HG03520 (cell line): Measurements from ENCODE around the gene CRACDL.

ENCODE experiments used
- ATAC-seq: cut with Tn5 transposase; IDR thresholded peaks from one replicate; pipeline ENCODE4 v1.9.1; 2021; ENCODE audit warnings: mild to moderate bottlenecking, moderate library complexity; ENCODE audit not compliant: unreplicated experiment

Gene CRACDL

DNA sequence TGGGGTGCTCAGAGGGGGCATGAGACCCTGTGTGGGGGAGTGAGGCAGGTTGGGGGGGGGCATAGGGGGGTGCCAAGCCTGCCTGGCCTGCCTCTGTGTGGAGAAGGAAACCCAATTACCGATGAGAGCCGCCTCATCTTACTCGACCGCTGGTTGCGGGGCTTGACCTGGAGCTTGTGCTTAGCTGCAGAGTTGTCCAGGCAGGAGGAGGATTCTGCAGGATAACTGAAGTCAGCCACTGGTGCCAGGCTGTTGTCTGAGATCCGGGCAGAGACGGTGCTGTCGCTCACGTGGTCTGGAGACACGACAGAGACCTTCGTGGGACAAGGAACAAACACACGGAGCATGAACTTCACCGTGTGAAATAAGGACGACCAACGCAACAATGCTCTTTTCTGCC lies 109.2 kb downstream of the CRACDL start:
- no peak for ATAC-seq

DNA sequence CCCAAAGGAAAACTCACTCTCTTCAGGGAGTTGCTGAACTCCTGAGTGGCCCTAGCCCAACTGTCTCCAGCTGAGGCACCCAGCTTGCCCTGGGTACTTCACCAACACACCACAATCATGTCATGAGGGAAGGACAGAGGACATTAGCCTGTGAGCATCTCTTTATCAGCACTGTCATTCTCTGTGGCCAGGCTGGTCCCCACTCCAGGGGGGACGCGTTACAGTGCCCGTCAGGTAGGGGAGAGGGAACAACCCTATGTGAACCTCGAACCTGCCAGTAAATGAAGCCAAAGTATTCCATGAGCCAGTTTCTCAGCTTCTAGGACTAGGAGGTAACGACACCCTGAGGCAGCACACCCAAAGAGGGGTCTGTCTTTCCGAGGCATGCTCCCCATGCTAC lies 110.2 kb downstream of the CRACDL start:
- no peak for ATAC-seq

DNA sequence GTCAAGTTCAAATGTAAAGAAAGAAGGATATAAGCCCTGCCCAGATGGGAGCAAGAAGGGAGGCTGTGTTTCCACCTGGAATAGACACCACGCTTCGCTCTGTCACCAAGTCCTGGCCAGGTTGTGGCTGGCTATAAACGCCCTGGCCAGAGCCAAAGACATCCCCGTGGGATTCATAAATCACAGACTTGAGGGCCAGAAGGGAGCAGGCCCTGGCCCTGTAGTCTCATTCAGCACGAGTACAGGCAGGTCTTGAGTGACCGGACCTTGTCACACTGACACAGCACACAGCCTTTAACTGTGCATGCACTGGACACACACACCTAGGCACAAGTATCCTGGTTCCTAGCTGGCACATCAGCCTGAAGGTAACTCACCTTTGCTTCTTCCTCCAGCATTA lies 110.6 kb downstream of the CRACDL start:
- ATAC-seq, result no peak

DNA sequence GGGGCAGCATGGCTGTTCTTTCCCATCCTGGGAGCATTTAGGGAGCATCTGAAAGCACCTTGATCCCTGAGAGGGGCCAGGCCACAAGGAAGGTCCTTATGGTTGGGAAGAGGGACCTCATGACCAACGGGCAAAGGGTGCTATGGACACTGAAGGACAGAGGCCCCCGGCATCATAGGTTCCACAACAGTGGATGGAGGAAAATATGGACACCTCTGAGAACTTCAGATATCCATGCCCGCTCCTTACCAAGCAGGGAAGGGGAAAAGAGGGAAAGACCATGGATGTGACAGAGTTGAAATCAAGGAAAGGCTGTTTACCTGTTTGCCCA lies 111.0 kb downstream of the CRACDL start:
- no peak for ATAC-seq

DNA sequence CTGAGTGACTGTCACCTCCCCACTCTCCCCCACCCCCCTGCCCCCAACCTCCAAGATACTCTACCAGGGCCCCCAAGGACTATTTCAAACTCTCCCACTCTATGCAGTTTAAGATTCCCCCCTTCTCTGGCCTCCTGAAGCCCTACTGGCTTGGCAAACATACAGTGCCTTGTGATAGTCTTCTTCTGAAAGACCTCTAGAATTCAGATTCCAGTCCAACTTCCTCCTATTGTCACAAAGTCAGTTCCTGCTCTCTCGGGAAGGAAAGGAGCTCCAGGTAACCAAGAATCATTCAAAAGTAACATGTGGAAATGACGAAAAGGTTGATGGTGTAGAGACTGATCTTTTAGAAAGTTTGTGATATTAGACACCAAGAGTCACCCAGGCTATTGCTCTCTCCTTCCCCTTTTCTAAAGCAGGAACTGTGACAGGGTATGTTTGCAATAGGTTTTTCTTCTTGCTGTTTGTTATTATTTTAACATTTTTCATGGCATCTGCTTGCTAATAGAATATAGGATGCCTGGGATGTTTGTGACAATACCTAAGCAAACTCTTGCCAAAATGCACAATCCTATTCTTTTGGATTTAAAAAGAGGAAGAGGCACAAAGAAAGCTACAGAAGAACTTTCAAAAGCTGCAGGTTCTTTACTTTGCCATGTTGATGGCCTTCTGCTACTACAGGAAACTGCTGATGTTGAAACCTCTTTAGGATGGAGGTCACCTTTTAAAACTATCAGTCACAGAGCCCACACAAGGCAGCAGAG lies 111.6 kb downstream of the CRACDL start:
- ATAC-seq, result no peak

DNA sequence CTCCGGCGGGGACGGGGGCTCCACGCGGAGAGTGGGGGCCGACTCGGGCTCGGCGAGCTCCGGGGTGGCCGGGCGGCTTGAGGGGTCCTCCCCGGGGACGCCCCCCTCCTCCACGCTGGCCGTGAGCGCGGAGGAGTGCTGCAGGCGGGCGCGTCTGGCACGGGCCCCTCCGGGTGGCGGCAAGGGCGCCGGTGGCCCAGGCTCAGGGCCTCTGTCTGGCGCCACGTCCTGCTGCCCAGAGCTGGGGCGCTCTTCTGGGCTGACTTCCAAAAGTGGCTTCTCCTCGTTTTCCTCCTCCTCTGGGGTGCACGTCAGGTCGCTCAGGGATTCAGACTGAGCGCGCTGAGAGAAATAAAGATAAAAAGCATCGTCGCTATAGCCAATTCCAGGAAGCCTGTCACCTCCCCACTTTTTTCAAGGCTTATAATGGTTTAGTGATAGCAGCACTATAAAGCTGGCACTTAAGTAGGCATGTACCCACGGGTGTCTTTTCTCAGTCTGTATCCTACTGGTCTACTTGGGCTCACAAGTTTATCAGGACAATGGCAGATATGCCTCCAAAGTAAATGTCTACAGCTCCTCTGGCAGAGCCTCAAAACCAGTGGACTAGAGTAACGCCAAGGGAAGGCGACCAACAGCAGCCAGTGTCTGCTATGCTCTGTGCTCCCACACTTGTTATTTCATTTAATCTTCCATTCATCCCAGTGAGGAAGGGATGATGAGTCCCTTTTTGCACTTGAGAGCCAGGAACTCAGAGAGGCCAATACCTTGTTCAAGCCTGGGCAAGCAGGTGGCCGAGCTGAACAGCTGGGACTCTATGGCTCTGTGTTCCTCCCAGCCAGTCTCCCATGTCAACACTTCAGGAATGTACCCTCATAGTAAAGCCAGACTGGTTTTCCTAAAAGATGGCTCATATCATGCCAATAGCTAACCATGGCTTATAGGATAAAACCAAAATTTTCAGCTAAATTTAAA lies 112.5 kb downstream of the CRACDL start:
- no peak for ATAC-seq

DNA sequence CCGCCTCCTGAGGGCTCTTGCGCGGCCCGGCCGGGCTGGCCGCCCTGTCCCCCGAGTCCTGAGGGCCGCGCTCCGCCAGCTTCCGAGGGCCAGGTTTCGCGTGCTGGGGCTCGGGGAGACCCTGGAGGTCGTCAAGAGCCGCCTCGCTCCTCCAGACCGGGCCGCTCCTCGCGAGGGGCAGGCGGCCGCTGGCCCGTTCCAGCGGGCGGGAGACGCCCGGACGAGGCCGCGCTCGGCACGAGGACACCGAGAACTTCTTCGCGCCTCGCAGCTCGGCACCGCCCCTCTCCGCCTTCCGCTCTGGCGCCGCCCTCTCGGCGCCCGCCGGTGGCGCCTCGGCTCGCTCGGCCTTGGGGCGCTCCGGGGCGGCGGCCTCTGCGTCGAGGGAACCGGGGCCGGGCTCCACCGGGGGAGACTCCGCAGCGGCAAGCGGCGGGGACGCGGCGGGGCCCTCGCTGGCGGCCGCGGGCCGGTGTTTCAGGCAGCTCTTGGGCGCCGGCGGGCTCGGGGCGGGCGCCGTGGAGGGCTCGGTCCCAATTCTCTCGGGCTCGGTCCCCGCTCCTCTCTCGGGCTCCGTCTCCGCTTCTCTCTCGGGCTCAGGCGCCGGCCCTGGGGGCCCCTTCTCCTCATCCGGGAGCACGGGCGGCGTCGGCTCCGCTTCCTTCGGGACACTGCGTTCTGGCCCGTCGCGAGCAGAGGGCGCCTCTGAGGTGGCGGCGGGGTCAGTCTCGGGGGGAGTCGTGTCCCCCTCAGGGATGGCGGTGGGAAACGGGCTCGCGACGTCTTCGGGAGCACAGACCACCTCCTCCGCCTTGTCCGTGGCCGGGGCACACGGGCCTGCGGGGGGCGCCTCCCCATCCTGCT lies 113.5 kb downstream of the CRACDL start:
- ATAC-seq, result no peak

DNA sequence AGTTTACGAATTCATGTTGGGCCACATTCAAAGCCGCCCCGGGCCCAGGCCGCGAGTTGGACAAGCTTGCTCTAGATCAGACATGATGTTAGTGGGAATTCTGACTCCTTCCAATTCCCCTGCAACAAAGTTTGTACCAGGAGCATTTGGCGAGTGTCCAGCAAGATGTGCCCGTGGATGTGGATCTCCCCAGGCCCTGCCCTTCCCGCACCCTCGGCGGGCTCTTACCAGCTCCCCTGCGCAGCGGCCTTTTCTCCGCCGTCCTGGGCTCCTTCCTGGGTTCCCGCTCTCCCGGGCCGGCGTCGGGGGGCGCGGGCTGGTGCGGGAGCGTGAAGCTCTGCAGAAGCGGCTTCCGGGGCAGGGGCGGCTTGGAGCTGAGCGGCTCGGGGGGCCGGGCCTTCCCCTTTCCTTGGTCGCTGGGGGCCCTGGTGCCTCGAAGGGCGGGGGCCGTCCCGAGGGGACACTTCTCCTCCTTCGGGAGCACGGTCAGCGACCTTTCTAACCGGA lies 114.3 kb downstream of the CRACDL start:
- no peak for ATAC-seq

DNA sequence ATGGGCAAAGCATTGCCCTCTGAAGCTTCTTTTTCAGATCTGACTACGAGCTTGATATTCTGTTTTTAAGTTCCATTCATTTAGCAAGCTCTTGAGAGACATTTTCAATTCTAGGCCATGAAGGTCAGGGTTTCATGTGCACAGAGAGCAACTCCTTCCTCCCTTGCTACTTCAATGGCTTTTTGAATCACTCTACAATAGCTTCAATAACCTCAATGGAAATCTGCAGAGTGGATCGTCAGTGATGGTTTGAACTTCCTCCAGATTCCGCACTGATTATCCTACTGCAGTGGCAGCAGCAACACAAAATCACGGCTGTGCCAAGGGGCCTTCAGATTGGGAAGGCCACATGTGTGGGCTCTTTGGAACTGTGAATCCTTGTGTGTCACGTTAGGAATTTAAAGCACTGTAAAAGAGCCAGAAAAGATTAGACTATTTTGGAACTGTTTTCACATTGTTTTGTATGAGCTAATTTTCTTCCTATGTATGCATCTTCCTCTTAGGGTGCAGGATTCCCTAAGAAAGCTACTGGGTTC lies 116.7 kb downstream of the CRACDL start:
- ATAC-seq, result no peak

DNA sequence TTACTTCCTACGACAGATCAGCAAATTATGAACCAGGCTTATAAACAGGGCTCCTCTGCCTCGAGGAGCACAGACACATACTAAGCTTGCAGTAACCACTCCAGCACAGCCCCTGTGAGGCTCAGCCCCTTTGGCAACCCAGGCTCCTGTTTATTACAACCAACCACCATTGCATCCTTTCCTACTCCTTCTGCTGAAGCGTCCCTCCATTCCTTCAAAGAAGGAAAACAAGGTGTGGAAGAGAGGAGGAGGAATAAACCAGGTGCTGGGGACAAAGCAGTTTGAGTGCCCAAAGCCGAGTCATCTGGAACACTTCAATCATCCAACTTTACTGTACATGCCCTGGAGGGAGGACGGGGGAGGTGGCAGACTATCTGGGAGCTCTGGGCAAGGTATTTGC lies 117.9 kb downstream of the CRACDL start:
- no peak for ATAC-seq

DNA sequence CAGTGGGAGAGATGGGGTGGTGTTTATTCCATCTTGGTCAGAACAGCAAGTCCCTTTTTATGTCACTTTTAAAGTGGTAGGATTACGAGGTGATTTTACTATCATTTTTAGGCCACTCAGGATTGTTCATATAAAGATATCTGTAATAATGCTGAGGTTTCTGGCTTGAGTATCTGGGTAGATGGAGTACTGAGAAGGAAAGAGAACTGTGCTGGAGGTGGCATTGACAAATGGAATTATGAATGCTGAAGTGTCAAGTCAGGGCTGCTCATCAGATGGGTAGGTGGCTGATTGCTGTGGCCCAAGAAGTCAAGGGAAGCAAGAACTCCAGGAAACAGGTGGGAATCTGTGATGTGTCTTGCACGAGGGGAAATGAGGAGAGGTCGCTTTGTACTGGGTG lies 119.7 kb downstream of the CRACDL start:
- ATAC-seq, result no peak

DNA sequence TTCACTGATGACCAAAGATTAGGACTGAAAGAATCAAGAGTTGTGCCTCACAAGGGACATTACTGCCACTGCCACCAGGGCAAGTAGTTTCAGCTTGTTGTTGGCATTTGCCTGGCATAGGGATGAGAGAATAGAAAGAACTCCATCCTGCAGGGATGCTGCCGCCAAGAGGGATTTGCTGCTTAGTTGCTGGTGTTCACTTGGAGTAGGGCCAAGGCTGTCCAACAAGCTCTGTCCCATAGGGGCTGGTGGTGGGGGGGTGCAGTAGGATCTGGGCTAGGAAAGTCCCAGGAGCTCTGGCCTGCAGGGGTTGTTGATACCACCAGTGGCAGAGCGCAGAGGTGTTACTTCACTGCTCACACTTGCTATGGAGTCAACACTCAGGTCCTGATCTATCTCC lies 120.2 kb downstream of the CRACDL start:
- no peak for ATAC-seq

DNA sequence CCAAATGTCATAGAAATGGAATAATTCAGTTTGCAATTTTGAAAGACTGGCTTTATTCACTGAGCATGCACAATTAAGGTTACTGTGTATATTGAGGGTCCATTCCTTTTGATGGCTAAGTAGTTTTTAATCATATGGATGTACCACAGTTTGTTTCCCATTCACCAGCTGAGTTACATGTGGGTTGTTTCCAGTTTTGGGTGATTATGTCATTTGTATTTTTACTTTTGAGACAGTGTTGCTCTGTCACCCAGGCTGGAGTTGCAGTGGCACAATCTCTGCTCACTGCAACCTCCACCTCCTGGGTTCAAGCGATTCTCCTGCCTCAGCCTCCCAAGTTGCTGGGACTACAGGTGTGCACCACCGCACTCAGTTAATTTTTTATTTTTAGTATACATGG lies 124.3 kb downstream of the CRACDL start:
- ATAC-seq, result no peak

DNA sequence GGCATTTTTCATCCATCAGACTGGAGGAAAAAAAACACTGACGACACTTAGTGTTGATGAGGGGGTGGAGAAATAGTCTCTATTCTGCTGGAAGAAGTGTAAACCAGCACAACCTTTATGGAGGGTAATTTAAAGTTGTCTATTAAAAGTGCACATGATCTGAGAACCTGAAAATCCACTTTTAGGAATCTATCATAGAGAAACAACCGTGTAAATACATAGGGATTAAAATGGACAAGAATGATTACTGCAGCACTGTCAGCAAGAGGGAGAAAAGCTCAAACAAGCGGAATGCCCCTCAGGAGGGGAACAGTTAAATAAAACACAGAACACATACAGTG lies 125.5 kb downstream of the CRACDL start:
- ATAC-seq, result no peak

DNA sequence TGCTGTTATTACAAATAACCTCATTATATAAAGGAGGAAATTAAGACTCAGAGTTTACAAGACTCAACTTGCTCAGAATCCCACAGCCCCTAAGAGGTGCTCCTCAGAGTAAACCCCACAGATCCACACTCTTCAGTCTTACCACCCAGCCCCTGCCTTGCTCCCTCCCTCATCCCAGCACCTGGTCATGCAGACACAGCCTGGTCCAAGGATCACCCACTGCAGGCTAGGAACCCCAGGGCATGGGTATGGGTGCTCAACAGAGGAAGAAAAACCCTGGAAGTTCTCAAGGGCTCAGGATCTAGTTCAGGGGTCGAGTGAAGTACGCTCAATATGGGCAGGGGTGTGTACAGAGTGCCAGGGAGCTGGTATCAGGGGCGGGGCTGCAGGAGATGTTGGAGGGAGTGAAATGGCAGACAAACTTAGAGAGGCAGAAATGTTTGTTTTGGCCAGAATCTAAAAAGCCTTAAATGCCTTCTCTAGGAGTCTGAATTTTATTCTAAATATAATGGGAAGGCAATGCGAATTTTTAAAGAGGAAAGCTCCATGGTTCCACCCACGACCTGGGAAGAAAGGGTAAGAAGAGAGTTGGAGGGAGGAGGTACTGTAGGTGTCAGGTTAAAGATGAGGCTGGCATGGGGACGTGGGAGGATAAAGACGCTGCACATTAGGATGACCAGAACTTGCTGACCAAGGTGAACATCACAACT lies 126.0 kb downstream of the CRACDL start:
- no peak for ATAC-seq

DNA sequence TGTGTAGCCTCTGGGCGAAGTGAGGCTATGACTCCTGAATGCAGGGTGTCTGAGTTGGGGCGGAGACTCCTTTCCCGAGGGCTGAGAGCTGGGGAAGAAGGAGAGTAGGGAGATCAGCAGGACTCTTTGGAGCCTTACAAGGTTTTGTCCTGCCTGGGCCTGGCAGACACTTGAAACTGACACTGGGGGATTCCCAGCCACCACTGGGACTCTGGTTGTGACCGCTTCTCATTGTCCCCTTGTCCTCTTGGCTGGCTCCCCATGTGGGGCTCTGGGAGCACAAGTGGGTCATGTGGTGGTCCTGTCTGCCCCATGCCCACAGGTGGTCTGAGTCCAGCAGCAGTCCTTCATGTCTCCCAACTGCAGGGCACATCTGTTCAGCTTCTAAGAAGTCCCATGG lies 126.9 kb downstream of the CRACDL start:
- ATAC-seq, result no peak

DNA sequence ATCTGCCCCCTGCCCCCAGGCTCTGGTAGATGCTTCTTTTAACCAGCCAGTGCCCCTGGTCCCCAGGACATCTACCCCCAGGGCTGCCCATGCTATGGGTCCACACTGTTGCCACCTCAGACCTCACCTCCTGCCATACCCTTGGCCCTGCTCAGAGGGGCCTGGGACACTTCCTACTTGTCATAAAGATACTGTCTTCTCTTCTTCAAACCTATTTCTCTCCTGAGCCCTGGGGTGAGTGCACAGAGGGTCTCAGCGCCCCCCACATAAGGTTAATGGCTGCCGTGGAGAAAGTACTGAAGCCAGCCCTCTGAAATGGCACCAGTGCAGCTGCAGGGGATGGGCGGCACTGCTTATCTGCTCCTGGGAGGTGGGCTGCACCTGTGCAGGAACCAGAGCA lies 127.5 kb downstream of the CRACDL start:
- ATAC-seq, result no peak

DNA sequence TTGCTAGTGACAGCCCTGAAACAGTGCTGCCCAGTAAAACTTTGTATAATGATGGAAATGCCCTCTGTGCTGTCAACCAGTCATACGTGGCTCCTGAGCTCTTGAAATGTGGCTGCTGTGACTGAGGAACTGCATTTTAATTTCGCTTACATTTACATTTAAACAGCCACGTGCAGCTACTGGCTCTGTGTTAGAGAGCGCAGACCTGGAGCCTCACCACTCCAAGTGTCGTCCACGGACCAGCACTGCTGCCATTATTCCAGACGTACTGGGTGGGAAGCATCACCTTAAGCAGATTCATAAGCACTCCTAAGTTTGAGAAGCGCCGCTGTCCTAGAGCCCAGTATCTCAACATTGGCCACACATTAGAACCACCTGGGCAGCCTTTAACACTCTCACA lies 128.1 kb downstream of the CRACDL start:
- no peak for ATAC-seq

DNA sequence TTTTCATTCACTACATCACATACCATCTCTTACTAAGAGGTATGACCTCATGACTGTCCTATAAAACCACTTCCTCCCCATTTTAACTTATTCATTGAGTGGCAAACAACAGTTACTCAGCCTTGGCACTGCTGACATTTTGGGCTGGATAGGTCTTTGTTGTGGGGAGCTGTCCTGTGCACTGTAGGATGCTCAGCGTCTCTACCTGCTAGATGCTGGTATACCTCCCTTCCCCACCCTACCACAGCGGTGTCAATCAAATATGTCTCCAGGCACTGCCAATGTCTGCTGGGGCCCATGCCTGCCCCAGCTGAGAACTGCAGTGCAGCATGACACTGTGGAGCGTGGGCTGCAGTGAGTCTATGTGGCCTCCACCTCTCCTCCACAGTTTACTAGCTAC lies 128.8 kb downstream of the CRACDL start:
- no peak for ATAC-seq

DNA sequence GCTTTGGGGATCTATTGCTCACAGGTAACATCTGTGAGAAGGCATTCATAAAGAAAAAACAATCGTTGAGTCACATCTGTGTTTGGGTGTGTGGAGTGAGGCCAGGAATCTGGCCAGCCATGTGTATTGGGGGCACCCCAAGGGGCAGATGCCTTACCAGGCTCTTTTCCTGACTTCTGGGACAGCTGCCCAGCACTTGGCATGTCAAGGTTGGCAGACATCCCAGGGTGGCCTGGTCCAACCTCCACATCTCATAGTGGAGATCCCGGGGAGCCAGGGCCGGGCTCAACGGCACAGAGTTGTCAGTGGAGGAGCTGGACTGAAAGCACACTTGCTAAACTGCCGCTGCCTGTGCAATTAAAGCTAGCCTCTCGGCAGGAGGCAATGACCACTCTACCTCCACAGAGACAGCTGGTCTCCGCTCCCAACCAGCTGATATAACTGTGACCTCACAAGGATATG lies 129.8 kb downstream of the CRACDL start:
- ATAC-seq, result no peak
